ENCODE data around the gene ADAM15. TPM values are rescaled to one million over a fixed set of nuclear protein-coding genes. Genes with fewer than 3 reads are reported as not detected.
A peak's percentile ranks its signal among the peaks of the same experiment; 100 is the strongest.

Gene ADAM15
- total RNA-seq, 1 experiment from 2014 or later, result 38.4 TPM

DNA sequence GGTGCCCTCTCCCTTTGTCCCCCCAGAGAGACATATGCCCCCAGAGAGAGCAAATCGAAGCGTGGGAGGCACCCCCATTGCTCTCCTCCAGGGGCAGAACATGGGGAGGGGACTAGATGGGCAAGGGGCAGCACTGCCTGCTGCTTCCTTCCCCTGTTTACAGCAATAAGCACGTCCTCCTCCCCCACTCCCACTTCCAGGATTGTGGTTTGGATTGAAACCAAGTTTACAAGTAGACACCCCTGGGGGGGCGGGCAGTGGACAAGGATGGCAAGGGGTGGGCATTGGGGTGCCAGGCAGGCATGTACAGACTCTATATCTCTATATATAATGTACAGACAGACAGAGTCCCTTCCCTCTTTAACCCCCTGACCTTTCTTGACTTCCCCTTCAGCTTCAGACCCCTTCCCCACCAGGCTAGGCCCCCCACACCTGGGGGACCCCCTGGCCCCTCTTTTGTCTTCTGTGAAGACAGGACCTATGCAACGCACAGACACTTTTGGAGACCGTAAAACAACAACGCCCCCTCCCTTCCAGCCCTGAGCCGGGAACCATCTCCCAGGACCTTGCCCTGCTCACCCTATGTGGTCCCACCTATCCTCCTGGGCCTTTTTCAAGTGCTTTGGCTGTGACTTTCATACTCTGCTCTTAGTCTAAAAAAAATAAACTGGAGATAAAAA is 35.9 kb downstream of the ADAM15 start:
- no peak for ATAC-seq
- Mint-ChIP-seq H3K4me1 (peaks cover 38% of the 10 kb centered on the region), H3K27me3 (ENCODE audit: low read depth) (peaks cover 34% of the 10 kb centered on the region), H3K36me3 (no peaks in the 10 kb centered on the region), H3K9me3 (no peaks in the 10 kb centered on the region), H3K4me3 (0 out of 2 replicates have a peak overlapping the region, but pooled peaks have one; percentile 95), H3K27ac (no peak overlapping the region)
- no peak for TF ChIP-seq ZNF317 (CRISPR knock-in tag; IDR thresholded peaks at IDR 0.05; ENCODE audit: borderline replicate concordance, low read depth)
- TF ChIP-seq, protein P1, sequence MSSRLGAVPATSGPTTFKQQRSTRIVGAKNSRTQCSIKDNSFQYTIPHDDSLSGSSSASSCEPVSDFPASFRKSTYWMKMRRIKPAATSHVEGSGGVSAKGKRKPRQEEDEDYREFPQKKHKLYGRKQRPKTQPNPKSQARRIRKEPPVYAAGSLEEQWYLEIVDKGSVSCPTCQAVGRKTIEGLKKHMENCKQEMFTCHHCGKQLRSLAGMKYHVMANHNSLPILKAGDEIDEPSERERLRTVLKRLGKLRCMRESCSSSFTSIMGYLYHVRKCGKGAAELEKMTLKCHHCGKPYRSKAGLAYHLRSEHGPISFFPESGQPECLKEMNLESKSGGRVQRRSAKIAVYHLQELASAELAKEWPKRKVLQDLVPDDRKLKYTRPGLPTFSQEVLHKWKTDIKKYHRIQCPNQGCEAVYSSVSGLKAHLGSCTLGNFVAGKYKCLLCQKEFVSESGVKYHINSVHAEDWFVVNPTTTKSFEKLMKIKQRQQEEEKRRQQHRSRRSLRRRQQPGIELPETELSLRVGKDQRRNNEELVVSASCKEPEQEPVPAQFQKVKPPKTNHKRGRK (CRISPR knock-in tag; IDR thresholded peaks at IDR 0.05; ENCODE audit: borderline replicate concordance), result no peak
- TF ChIP-seq, protein P2, sequence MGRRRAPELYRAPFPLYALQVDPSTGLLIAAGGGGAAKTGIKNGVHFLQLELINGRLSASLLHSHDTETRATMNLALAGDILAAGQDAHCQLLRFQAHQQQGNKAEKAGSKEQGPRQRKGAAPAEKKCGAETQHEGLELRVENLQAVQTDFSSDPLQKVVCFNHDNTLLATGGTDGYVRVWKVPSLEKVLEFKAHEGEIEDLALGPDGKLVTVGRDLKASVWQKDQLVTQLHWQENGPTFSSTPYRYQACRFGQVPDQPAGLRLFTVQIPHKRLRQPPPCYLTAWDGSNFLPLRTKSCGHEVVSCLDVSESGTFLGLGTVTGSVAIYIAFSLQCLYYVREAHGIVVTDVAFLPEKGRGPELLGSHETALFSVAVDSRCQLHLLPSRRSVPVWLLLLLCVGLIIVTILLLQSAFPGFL (CRISPR knock-in tag; IDR thresholded peaks at IDR 0.05; ENCODE audit: borderline replicate concordance), result no peak
- TF ChIP-seq, protein P3, sequence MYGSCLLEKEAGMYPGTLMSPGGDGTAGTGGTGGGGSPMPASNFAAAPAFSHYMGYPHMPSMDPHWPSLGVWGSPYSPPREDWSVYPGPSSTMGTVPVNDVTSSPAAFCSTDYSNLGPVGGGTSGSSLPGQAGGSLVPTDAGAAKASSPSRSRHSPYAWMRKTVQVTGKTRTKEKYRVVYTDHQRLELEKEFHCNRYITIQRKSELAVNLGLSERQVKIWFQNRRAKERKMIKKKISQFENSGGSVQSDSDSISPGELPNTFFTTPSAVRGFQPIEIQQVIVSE (CRISPR knock-in tag; IDR thresholded peaks at IDR 0.05; ENCODE audit: borderline replicate concordance), result no peak
- TF ChIP-seq KAT7 (CRISPR knock-in tag; IDR thresholded peaks at IDR 0.05; ENCODE audit: borderline replicate concordance), result no peak
- TF ChIP-seq, protein P4, sequence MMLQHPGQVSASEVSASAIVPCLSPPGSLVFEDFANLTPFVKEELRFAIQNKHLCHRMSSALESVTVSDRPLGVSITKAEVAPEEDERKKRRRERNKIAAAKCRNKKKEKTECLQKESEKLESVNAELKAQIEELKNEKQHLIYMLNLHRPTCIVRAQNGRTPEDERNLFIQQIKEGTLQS (CRISPR knock-in tag; conservative IDR thresholded peaks at IDR 0.05), result no peak
- TF ChIP-seq ZNF219 (CRISPR knock-in tag; IDR thresholded peaks at IDR 0.05; ENCODE audit: borderline replicate concordance), result no peak
- TF ChIP-seq NFATC4 (CRISPR knock-in tag; IDR thresholded peaks at IDR 0.05), result no peak
- no peak for TF ChIP-seq ZBTB21 (CRISPR knock-in tag; IDR thresholded peaks at IDR 0.05; ENCODE audit: borderline replicate concordance)
- peak; percentile 50 for DNase-seq (ENCODE audit: low spot score)
- ChIA-PET POLR2A (no interaction called here), CTCF (interaction anchor here (1.0 to 3.1 kb wide), 19 partner anchors 8 to 217 kb away, joined by 3 to 156 read pairs (median 23); partner anchors contain the start of genes ADAM15, CKS1B, DPM3 and EFNA4)

DNA sequence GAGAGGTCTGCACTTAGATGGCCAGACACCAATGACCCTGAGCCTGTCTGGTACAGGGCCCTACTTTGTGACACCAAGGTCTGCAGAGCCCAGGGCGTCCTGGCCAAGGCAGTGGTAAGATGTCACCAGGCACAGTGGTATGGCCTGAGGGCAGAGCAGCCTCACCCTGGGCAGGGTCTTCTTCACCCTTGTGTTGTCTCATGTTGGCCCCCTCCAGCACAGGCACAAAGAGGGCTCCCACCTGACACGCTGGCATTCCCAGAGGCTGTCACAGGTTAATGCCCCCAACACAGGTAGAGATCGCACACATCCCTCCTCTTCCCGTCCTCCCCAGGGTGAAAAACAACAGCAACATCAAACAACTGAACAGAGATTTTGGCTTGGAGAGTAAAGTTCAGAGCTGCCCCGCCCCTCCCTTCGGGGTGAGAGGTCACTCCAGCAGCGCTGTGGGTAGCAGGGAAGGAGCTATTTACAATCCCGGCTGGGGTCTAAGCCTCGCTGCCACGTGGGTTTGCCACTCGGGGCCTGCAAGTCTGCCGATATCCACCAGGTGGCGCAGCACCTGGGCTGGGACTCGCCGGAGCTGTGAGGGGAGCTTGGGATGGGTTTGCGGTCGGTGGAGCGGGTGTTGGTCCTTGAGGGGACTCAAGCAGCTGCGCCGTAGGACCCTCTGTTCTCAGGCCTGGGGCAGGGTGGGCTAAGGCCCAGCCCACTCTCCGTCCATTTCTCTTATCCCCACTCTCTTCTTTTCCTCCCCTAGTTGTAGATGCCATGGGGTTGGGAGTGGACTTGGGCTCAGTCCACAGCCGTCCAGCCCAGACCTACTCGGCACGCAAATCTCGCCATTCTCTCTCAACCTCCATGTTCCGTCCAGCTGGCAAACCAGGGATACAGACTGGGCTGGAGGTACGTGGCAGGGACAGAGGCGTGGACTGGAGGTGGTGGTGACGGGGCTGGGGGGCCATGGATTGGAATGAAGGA is 40.2 kb downstream of the ADAM15 start:
- Mint-ChIP-seq H3K4me3 (peak overlapping the region; percentile 32), H3K27me3 (ENCODE audit: low read depth) (peaks cover 12% of the 10 kb centered on the region), H3K4me1 (peaks cover 28% of the 10 kb centered on the region)

More for the DNA sequence above, 40.2 kb downstream of the ADAM15 start:
- ChIA-PET CTCF (interaction anchor here (0.5 to 6.8 kb wide), 58 partner anchors 9 to 571 kb away, joined by 3 to 605 read pairs (median 6); partner anchors contain the start of genes ADAM15, CLK2, DPM3 and EFNA1), POLR2A (interaction anchor here (0.5 to 1.6 kb wide), 11 partner anchors 9 to 120 kb away, joined by 3 to 9 read pairs (median 5); partner anchors contain the start of genes KRTCAP2, SHC1 and SLC50A1)
- DNase-seq (ENCODE audit: low spot score) (peak; percentile 94), ATAC-seq (peak; percentile 80)
- no peaks in the 10 kb centered on the region for H3K9me3 Mint-ChIP-seq
- TF ChIP-seq CREM (CRISPR knock-in tag; IDR thresholded peaks at IDR 0.05) (no peak), FOXK1 (CRISPR knock-in tag; IDR thresholded peaks at IDR 0.05) (peak; percentile 57; the same call in 1 of the 2 replicates), RORB (CRISPR knock-in tag; IDR thresholded peaks at IDR 0.05) (no peak), GABPB1 (CRISPR knock-in tag; IDR thresholded peaks at IDR 0.05) (0 out of 2 replicates have a peak, but pooled peaks have one; percentile 52)
- TF ChIP-seq, protein P5, sequence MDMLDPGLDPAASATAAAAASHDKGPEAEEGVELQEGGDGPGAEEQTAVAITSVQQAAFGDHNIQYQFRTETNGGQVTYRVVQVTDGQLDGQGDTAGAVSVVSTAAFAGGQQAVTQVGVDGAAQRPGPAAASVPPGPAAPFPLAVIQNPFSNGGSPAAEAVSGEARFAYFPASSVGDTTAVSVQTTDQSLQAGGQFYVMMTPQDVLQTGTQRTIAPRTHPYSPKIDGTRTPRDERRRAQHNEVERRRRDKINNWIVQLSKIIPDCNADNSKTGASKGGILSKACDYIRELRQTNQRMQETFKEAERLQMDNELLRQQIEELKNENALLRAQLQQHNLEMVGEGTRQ (CRISPR knock-in tag; IDR thresholded peaks at IDR 0.05), result peak; percentile 73
- TF ChIP-seq, protein P6, sequence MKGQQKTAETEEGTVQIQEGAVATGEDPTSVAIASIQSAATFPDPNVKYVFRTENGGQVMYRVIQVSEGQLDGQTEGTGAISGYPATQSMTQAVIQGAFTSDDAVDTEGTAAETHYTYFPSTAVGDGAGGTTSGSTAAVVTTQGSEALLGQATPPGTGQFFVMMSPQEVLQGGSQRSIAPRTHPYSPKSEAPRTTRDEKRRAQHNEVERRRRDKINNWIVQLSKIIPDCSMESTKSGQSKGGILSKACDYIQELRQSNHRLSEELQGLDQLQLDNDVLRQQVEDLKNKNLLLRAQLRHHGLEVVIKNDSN (CRISPR knock-in tag; IDR thresholded peaks at IDR 0.05), result peak; percentile 66; the same call in 1 of the 2 replicates
- TF ChIP-seq, protein P7, sequence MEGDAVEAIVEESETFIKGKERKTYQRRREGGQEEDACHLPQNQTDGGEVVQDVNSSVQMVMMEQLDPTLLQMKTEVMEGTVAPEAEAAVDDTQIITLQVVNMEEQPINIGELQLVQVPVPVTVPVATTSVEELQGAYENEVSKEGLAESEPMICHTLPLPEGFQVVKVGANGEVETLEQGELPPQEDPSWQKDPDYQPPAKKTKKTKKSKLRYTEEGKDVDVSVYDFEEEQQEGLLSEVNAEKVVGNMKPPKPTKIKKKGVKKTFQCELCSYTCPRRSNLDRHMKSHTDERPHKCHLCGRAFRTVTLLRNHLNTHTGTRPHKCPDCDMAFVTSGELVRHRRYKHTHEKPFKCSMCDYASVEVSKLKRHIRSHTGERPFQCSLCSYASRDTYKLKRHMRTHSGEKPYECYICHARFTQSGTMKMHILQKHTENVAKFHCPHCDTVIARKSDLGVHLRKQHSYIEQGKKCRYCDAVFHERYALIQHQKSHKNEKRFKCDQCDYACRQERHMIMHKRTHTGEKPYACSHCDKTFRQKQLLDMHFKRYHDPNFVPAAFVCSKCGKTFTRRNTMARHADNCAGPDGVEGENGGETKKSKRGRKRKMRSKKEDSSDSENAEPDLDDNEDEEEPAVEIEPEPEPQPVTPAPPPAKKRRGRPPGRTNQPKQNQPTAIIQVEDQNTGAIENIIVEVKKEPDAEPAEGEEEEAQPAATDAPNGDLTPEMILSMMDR (IDR thresholded peaks at IDR 0.05), result peak; percentile 99
- TF ChIP-seq, protein P8, sequence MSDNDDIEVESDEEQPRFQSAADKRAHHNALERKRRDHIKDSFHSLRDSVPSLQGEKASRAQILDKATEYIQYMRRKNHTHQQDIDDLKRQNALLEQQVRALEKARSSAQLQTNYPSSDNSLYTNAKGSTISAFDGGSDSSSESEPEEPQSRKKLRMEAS (CRISPR knock-in tag; IDR thresholded peaks at IDR 0.05), result peak; percentile 79; the same call in 1 of the 2 replicates
- TF ChIP-seq, protein P9, sequence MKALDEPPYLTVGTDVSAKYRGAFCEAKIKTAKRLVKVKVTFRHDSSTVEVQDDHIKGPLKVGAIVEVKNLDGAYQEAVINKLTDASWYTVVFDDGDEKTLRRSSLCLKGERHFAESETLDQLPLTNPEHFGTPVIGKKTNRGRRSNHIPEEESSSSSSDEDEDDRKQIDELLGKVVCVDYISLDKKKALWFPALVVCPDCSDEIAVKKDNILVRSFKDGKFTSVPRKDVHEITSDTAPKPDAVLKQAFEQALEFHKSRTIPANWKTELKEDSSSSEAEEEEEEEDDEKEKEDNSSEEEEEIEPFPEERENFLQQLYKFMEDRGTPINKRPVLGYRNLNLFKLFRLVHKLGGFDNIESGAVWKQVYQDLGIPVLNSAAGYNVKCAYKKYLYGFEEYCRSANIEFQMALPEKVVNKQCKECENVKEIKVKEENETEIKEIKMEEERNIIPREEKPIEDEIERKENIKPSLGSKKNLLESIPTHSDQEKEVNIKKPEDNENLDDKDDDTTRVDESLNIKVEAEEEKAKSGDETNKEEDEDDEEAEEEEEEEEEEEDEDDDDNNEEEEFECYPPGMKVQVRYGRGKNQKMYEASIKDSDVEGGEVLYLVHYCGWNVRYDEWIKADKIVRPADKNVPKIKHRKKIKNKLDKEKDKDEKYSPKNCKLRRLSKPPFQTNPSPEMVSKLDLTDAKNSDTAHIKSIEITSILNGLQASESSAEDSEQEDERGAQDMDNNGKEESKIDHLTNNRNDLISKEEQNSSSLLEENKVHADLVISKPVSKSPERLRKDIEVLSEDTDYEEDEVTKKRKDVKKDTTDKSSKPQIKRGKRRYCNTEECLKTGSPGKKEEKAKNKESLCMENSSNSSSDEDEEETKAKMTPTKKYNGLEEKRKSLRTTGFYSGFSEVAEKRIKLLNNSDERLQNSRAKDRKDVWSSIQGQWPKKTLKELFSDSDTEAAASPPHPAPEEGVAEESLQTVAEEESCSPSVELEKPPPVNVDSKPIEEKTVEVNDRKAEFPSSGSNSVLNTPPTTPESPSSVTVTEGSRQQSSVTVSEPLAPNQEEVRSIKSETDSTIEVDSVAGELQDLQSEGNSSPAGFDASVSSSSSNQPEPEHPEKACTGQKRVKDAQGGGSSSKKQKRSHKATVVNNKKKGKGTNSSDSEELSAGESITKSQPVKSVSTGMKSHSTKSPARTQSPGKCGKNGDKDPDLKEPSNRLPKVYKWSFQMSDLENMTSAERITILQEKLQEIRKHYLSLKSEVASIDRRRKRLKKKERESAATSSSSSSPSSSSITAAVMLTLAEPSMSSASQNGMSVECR (CRISPR knock-in tag; IDR thresholded peaks at IDR 0.05; ENCODE audit: borderline replicate concordance), result peak; percentile 45; the same call in 1 of the 2 replicates
- no peaks in the 10 kb centered on the region for H3K36me3 Mint-ChIP-seq
- no peak overlapping the region for H3K27ac Mint-ChIP-seq

Data from WTC11 (cell line).